HL-60 (cell line): ENCODE measurements around the gene YWHAB.

ENCODE experiments used
- DNase-seq, 2 experiments: peaks; one replicate each; pipeline ENCODE4 v3.0.0-alpha.2; 2010 to 2020; ENCODE audit warnings: low read depth in 1 of 2, low spot score in 1 of 2
- H3K27ac ChIP-seq: fragments of 250-450 bp; sonication (Bioruptor Pico); replicated peaks from 2 replicates; pipeline ENCODE4 v1.5.1; 2020; ENCODE audit warnings: mild to moderate bottlenecking, moderate library complexity
- H3K27me3 ChIP-seq: fragments of 250-450 bp; sonication (Bioruptor Pico); 2 replicates; pipeline ENCODE4 v1.5.1; 2021; ENCODE audit warnings: mild to moderate bottlenecking, moderate library complexity; ENCODE audit not compliant: insufficient read depth, poor library complexity, severe bottlenecking
- H3K4me3 ChIP-seq: replicated peaks from 2 replicates; pipeline ENCODE4 v1.5.1; 2011; ENCODE audit warnings: mild to moderate bottlenecking, control low read depth, low read length; ENCODE audit not compliant: insufficient read depth
- CTCF ChIP-seq: IDR thresholded peaks from one replicate; pipeline ENCODE4 v1.5.1; 2011; ENCODE audit warnings: low read length, control low read depth, inconsistent platforms; ENCODE audit not compliant: insufficient read depth
- GABPA ChIP-seq: IDR thresholded peaks from 2 replicates; pipeline ENCODE4 v1.6.1; 2012; ENCODE audit warnings: low read depth
- POLR2AphosphoS5 ChIP-seq: IDR thresholded peaks from 2 replicates; pipeline ENCODE4 v1.6.1; 2012; ENCODE audit warnings: low read depth
- REST ChIP-seq: IDR thresholded peaks from 2 replicates; pipeline ENCODE4 v1.6.1; 2012; ENCODE audit warnings: low read depth; ENCODE audit not compliant: insufficient replicate concordance
- SPI1 ChIP-seq: IDR thresholded peaks from 2 replicates; pipeline ENCODE4 v1.6.1; 2012; ENCODE audit warnings: low read depth, mild to moderate bottlenecking, borderline replicate concordance

YWHAB gene

GRCh38 chr20:44894959-44895358 is 9.5 kb downstream of the YWHAB start:
- Histone ChIP-seq H3K27me3 (no peaks in the 10 kb centered on the region), H3K4me3 (no peak overlapping the region), H3K27ac (no peak overlapping the region; the same call in 1 of the 2 replicates)
- DNase-seq = no peak
- no peak for TF ChIP-seq GABPA
- TF ChIP-seq REST = no peak
- no peak for TF ChIP-seq POLR2AphosphoS5
- no peak for TF ChIP-seq CTCF
- TF ChIP-seq SPI1 = no peak

GRCh38 chr20:44896583-44896982 is 11.1 kb downstream of the YWHAB start:
- H3K27me3 ChIP-seq = no peaks in the 10 kb centered on the region
- TF ChIP-seq CTCF = no peak
- 0 out of 2 replicates have a peak, but pooled peaks have one; percentile 18 for TF ChIP-seq GABPA
- peak; percentile 58; the same call in 1 of the 2 replicates for TF ChIP-seq SPI1
- TF ChIP-seq POLR2AphosphoS5 = no peak
- TF ChIP-seq REST = no peak
- peak overlapping the region; percentile 60 for H3K27ac ChIP-seq
- 0 out of 2 replicates have a peak overlapping the region, but pooled peaks have one; percentile 13 for H3K4me3 ChIP-seq
- DNase-seq = peak; percentile 67 to 73

GRCh38 chr20:44897133-44897532 is 11.6 kb downstream of the YWHAB start:
- H3K27ac ChIP-seq = peak overlapping the region; percentile 60
- H3K4me3 ChIP-seq = 0 out of 2 replicates have a peak overlapping the region, but pooled peaks have one; percentile 13
- TF ChIP-seq REST = no peak
- H3K27me3 ChIP-seq = no peaks in the 10 kb centered on the region
- DNase-seq = no peak
